Inflammatory macrophage (primary cell): ENCODE data around the gene DOK1.
"Not testable (repeated sequence)": the region's sequence is repeated elsewhere in the genome, so short reads cannot be mapped to it uniquely, and the experiment has no call there.

Experiments used
- DNase-seq, 2 donors: peaks; one replicate each; pipeline ENCODE4 v3.0.0-alpha.2; 2020 to 2022

DOK1 gene

DNA sequence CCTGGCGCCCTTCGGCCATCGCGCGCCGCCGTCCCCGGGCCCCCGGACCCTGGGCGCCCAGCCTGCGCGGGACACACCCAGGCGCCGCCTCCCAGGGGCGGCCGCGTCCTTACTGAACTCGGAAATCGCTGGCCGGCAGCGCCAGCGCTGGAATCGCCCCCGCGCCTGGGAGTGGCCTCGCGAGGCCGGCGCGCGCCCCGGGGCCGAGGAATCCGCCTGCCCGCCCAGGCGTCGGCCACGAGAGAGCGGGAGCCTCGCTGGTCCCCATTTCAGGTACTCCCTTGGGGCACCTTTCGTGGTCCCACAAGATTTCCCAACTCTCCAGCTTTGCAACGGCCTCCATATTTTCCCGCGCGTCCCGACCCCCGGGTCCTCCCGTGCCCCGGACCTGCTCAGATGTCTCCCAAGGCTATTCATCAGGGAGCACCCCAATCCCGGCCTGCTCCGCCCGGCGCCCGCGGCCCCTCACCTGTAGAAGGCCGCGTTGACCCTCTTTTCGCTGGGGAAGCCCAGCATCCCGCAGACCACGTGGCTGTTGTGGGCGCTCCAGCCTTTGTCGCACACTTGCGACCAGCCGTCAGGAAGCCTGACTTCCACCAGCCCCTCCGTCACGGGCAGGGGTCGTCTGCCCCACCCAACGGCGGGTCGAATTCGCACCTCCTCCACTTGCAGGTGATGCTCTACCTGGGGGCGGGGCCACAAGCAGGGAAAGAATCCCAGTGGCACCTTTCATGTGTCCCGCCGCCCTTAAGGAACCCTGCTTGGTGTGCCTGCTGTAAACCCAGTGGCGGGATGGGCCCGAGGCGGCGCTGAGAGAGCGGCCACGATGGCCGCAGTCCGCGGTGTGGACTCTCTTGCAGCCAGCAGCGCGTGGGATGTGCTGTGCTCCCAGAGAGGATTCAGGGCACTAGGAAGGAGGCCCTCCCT, 5.4 kb upstream of the DOK1 start:
- peak; percentile 70 to 88 for DNase-seq

DNA sequence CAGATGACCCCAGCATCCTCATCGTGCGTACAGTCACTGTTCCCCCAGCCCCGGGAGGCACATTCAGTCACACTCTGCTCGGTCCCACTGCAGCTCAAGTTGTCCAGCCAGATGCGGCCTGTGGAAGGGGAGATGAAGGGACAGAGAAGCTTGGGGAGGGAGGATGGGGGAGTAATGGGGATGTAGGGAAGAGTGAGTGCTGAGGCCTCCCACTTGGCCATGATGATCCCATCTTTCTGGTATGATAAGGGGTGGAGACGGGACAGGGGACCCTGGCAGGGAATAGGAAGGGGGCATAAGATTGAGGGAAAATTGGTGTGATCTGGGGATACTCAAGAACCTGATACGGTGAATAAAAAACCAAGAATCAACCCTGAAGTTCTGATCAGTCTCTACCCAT, 4.3 kb upstream of the DOK1 start:
- no peak for DNase-seq

DNA sequence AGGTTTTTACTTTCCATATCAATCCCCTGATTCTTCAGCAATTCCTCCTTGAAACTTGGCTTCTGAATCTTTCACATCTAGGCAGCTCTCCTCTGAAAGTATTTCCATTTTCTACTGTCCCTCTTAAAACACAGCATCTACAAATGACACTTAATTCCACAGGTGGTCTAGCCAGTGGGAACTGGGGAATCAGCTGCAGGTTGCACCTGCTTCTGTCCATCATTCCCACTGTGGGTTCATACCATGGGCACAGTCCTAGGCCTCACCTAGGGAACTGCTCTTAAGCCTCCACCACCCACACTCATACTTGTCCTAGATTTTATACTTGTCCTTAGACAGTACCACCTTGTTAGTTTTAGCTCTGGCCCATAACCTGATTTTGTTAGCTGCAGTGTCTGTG, 3.0 kb upstream of the DOK1 start:
- DNase-seq = no peak

DNA sequence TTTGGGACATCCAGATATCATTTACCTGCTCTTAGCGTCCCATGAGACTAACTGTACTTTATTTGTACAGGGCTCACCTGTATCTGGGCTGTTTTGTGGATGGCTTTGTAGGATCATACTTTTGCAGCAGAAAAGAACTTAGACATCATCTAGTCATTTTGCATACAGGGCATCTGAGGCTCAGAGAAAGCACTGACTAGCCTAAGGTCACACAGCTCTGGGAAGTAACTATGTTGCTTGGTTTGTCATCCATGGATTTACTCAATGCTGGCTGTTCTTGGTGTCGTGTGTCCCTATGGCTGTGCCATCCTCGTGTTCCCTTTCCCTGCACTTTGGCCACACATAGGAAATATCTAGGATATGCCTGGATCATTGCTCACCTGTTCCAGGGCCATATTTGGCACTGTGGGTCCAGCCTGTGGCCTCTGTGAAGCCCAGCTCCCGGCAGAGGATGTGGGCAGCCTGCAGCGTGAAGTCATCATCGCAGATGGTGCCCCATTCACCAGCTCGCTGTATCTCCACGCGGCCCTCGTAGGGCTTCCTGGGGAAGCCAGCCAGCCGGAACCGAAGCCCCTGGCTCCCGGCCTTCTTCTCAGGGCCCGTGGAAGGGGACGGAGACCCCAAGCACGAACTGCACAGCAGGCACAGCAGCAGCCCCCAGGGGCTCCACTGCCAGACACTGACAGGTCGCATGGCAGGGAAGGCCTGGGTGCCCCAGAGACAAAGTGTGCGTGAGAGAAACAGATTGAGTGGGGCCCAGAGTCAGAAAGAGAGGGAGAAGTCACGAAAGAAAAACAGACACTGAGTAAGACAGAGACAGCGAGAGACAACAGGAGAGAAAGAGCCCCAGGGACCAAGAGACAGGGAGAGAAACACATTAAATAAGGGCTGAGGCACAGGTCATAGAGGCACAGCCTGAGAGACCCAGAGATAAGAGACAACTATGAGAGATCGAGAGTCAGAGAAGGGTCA, 2.3 kb upstream of the DOK1 start:
- DNase-seq = no peak

DNA sequence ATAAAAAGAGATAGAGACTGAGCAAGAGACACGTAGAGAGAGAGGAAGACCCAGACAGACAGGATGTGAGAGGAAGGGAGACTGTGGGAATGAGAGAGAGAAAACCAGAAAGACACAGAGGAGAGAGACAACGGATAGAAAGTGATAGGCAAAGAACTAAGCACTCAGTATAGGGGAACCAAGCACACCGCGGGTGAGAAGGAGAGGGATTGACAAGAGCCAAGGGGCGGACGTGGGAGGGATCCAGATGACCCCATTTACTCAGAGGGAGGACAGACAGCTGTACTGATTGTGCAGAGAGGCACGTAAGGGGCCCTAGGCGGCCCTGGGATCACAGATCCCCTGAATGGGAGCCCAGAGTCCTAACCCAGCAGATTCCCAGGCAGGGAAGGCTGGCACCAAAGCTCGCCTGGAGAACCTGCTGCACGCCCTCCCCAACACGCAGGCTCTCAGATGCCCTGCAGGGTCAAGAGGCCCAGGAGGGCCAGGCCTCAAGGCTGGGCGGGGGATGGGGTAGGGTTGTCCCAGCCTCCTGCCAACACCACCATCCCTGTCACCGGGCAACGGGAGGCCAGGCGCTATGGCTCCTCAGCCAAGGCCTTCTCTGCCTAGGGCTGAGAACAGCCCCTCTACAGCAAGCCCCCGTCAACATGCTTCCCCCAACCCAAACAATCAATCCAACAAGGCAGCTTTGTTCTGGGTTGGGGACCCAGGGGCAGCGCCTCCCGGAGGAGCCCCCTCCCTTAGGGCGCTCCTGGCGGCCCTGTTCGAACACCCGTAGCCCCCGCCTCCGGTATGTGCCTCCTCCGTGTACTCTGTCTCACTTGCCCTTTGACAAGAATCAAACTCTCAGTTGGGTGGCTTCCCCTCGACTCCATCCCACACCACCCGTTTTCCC, 1.4 kb upstream of the DOK1 start:
- DNase-seq = no peak

DNA sequence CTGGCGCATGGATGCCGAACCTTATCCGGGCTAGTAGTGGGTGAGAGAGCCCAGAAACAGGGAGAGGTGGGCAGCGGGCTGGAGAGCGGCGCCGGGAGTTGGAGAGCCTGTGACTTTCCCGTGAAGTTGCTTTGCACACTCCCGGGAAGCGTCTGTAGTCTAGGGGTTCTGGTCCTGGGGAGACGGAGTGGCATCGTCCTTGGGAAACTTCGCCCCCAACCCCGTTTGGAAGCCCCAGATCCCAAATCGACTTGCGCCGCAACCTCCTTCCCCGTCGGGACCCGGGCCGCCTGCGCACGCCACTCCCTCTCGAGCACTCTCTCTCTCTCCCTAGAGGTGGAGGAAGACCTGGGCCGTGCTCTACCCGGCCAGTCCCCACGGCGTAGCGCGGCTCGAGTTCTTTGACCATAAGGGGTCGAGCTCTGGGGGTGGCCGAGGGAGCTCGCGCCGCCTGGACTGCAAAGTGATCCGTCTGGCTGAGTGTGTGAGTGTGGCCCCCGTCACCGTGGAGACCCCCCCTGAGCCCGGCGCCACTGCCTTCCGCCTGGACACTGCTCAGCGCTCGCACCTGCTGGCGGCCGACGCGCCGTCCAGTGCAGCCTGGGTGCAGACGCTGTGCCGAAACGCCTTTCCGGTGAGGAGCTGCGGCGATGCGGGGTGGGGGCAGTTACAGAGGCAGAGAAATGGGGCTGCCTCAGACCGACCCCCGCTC, 456 bp downstream of the DOK1 start:
- DNase-seq = peak; percentile 34 to 43

DNA sequence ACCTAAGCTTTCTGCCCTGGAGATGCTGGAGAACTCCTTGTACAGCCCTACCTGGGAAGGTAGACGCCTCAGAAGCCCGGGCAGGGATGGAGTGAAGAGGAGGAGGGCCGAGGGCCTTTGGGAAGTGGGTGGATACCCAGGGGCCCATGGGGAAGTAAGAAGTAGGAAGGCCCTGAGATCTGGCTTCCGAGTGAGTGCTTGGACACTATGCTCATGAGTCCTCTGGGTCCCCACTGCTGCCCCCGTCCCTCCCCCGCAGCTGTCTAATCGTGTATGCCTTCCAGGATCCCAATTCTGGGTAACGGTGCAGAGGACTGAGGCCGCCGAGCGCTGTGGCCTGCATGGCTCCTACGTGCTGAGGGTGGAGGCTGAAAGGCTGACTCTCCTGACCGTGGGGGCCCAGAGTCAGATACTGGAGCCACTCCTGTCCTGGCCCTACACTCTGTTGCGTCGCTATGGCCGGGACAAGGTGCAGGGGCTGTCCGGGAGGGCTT, 1.1 kb downstream of the DOK1 start:
- peak; percentile 78 to 91 for DNase-seq

DNA sequence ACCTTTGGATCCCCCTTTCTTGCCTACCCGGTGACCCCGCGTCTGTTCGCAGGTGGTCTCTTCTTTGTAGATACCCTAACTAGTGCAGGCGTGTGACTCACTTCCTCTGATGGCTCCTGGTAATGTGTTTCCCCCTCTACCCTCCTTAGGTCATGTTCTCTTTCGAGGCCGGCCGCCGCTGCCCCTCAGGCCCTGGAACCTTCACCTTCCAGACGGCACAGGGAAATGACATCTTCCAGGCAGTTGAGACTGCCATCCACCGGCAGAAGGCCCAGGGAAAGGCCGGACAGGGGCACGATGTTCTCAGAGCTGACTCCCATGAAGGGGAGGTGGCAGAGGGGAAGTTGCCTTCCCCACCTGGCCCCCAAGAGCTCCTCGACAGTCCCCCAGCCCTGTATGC, 1.6 kb downstream of the DOK1 start:
- peak in 1 of 2 donors; percentile 35 for DNase-seq

DNA sequence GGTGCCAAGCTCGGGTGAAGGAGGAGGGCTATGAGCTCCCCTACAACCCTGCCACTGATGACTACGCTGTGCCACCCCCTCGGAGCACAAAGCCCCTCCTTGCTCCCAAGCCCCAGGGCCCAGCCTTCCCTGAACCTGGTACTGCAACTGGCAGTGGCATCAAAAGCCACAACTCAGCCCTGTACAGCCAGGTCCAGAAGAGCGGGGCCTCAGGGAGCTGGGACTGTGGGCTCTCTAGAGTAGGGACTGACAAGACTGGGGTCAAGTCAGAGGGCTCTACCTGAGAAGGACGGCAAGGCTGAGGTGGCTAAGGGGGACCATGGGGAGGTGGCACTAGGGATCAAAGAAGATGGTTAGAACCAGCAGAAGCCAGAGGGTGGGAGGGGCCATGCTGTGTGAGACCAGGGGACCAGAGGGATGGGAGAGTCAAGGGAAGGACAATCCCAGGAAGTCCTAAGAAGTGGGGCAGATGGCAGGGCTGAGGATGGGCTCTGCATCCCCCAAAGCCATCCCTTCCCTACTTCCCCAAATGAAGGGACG, 2.4 kb downstream of the DOK1 start:
- no peak for DNase-seq

DNA sequence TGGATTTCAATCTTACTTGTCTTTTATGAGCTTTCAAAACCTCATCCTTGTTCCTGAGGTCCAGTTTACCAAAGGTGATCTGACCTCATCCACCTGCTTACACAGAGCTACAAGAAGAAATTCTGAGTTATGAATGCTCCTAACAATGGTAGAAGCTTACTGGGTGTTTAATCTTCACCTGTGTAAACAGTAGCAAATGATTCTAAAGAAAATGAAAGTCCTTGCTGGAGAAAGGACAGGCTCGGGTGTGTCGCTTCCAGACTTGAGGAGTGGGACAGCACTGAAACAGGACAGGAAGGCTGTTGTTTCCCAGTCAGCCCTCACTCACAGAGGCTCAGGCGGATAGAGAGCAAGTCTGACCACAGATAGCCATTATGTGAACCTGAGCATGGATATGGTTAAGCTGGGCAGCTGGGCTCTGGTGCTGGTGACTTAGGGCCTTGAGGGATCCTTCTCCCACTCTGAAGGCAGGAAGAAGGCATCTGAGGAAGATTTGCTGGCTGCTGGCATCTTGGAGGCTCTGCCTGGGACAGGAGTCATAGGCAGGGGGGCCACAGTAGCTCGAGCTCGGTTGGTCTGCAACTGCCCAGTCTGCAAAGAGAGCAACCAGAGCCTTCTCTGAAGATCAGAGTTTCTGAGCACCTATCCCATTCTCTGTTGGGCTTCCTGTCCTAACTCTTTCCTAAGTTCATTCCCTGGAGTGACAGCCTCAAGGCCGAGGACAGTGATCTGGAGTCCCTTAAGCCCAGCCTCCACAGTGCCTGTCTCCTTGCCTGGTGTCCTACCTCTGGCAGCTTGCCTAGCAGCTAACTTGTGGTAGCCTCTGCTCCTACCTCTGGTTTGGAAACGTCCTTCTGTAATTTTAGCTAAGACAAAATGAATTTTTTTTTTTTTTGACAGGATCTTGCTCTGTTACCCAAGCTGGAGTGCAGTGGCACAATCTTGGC, 4.0 kb downstream of the DOK1 start:
- no peak for DNase-seq

DNA sequence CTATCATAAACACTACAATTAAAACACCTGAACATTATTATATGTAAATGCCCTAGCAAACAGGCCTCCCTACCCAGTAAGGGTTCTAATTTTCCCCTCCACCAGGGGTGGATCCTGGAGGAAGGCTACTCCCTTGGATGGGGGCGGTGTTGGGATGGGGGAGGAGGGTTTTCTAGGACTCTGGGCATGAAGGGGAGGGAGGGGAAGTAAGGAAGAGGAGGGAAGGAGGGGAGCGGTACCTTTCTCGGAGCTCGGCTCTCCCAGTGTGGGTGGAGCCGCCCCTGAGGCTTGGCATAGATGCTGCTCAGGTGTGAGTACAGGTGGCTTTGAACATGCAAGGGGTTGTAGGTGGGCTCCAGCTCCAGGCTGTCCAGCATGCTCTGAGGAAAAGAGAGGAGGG, 5.4 kb downstream of the DOK1 start:
- DNase-seq = no peak

DNA sequence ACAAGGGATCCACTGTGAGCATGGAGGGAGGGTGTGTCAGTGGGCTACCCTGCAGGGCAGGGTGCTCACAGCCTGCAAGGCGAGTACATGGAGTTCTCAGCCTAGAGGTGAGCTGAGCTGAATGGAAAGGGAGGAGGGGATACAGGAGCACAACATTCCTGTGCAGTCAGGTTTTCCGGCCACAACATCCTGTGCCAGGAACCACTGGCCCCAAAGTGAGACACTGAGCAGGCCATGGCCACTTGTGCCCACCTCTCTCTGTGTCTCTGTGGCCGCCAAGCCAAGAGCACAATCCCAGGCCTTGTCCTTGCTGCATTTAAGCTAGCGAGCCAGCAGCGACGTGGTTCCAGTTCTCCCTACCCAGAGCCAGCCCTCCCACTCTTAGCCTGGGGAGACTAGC, 6.1 kb downstream of the DOK1 start:
- peak in 1 of 2 donors; percentile 46 for DNase-seq

DNA sequence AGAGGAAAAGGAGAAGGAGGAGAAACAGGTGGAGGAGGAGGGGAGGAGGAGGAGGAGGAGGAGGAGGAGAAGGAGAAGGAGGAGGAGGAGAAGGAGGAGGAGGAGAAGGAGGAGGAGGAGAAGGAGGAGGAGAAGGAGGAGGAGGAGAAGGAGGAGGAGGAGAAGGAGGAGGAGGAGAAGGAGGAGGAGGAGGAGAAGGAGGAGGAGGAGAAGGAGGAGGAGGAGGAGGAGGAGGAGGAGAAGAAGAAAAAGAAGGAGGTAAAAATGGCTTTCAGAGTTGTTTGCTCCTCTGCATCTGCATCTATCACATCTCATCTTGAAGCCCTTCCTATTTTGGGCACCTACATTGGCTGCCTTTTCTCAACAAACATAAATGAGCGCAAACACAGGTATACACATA, 6.5 kb downstream of the DOK1 start:
- DNase-seq = not testable (repeated sequence)

DNA sequence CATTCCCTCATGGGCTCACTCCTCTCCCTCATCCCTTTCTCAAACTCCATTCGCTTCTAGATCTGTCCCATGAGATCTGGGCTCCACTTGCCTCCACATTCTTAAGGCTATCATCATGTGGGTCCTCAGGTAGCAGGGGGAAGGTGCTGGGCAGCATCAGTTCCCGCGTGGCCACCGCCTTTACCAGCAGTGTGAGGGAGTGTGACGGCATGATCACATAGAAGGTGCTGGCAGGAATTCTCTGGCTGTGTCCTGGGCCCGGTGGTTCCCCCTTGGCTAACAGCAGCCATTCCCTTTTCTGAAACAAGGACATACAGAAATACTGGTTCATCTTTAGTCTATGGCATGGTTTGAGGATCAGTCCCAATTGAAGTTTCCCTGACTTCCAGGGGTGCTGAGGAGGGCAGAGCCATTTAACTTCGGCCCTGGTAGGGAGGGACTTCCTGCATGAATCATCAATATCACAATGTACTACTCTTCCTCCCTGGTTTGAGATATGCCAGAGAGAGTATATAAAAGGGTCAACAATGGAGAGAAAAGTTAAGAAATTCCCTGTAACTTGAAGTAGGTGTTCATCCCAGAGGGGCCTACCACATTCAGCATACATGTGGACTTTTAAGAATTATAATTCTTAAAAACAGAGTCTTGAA, 7.7 kb downstream of the DOK1 start:
- DNase-seq = peak in 1 of 2 donors; percentile 26

DNA sequence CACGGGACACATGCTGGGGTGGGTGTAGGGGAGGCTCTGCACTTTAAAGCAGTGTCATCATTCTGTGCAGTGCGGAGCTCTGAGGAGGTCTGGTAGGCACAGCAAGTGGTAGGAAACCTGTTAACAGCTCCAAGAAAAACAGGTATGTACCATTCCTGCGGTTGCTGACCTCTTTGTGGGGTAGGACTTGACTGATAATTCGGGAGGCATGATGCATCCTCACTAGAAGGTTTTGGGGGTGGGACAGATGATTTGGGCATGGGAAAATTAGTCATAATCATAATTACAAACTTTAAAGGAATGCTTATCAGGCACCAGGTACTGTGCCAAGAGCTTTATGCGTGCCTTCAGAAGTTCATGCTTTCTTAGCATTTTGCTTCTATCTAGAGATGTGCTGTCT, 9.7 kb downstream of the DOK1 start:
- no peak for DNase-seq

DNA sequence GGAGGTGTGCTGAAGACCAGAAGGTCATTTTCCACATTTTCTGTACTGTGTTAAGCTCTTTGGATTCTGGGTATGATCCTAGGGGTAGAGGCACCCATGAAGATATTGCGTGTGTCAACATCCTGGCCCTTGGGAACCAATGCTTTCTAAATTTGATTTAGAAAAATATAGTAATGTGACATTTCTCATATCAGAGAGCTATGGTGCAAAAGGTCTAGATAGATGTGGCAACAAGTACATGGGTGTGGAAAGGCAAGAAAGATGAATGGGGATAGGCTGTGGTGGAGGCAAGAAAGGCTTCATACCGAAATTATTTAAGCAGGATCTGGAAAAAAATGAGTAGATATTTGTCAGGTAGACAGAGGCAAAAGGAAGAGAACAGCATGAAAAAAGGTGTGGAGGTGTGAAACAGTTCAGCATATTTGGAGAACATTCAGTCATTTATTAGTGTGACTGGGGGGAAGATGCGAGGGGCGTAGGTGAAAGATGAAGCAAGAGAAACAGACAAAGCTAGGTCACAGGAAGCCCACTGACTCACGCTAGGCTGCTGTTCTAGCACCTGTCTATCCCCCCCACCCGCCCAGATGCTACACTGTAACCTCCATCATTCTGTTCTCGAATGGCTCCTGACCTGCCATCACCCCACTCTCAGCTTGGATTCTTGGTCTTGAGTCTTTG, 11.7 kb downstream of the DOK1 start:
- peak; percentile 30 to 55 for DNase-seq

DNA sequence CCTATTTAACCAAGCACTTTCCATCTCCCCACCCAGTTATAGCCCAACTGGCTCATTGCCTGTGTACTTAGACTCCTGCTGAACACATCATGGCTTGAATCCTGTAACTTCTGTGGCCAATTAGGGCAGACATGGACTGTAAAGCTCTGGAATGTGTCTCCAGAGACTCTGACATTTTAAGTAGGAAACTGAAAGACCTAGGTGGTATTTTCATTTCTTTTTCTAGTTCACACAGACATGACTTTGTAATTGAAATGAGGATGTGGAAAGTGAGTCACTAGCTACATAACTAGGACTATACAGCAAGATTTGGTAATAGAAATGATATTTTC, 12.2 kb downstream of the DOK1 start:
- DNase-seq = peak; percentile 30 to 56

DNA sequence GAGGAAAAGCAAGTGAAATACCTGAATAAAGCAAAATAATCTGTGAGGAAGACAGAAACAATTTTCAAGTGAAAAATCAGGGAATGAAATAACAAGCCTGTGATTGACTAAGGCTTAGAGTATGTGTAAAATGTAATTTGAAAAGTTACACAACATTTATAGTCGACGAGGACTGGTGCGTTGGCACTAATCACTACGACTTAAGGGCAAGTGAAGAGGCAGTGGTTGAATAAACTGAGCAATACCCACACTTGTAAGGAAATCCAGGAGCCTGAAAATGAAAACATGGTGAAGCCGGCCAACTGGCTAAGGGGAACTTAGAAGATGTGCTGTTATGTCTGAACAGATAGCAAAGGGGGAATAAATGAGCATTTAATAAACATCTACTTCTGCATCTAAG, 13.4 kb downstream of the DOK1 start:
- peak; percentile 48 to 60 for DNase-seq

DNA sequence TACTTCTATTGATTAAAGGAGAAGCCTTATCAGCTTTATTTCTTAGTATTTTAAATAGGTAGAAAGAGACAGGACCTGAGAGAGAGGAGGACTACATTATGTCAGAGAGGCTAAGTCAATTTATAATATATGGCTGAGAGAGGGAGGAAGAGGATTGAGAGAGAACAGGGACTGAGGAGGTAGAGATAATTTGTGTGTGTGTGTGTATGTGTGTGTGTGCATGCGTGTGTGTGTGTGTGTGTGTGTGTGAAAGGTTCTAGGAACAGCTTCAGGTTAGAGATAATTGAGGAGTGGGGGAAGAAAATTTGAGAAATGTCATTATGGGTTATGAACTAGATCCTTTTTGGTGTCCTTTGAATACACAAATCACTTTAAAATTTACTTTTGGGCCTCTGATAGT, 15.2 kb downstream of the DOK1 start:
- no peak for DNase-seq
